GM21528 (cell line): ENCODE data around the gene EPHX1.

Experiments
- ATAC-seq: cut with Tn5 transposase; IDR thresholded peaks from one replicate; pipeline ENCODE4 v1.9.1; 2021; ENCODE audit warnings: mild to moderate bottlenecking, moderate library complexity; ENCODE audit not compliant: unreplicated experiment, low FRiP score

The EPHX1 gene

DNA sequence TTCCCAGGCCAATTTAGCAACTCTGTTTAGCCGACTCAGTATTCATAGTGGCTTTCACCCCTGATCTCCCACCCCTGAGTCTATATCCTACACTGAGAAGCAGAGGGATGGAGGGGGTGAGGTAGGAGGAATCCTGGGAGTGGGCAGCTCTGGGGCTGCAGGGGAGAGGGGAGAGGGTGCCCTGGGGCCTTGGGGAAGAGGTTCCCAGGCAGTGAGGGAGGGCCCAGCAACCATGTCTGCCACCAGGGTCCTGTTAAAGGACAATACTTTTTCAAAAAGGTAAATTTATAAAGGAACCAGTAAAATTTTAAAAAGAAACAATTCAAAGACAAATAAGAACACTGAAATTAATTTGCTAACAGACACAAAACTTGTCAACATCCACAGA lies 30.3 kb downstream of the EPHX1 start:
- no peak for ATAC-seq

DNA sequence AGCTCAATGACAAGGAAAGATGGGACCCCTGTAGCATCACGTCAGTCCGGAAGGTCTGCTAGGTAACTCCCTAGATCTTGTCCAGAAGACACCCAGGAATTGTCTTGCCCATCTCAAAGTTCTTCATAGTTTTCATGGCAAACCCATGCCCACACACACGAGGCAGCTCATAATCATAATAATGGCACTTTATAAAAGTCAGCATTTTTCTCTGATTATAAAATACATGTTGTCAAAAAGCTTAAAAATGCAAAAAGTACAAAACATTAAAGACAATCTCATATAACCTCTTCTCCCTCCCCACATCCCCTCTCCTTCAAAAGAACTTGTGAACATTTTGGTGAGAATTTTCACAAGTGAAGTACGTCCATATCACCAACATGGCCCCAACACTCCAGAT lies 30.8 kb downstream of the EPHX1 start:
- ATAC-seq: no peak

DNA sequence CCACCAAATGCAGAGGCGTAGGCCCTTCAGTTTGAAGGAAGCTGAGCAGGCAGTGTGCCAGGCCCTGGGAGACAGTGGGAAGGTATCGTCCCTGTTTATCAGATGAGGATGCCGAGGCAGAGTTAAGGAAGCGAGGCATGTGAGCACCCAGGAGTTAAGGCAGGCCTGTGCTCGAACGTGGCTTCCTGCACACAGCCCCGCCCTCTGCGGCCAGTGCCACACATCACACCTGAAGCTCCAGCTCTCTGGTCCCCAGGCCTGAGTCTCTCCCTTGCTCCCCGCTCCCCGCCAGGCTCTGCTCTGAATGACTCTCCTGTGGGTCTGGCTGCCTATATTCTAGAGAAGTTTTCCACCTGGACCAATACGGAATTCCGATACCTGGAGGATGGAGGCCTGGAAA lies 32.1 kb downstream of the EPHX1 start:
- ATAC-seq: no peak

DNA sequence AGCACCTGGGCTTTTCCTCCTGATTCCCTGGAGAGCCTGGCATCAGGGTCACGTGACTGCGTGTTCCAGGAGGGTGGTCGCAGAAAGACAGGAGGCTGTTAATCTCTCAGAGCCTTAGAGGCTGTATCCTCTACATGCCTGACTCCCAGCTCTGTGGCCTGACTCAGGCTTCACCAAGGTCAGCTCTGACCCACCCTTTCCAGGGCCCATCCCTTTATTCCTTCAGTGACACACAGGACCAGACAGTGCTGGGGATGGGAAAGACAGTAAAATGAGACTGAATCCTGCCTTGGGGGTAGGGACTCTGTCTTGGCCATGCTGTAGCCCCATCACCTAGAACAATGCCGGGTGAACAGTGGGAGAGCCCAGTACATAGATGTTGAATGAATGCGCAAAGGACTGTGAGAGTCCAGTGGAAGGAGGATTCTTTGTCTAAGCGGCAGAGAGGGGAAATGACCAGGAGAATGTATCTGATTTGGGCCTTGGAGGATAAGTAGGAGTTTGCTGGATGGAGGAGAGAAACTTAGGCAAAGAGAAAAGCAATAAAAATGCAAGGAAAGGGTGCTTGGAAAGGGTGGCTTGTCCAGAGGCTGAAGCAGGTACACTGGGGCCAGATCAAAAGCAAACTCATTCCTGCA lies 33.0 kb downstream of the EPHX1 start:
- no peak for ATAC-seq

DNA sequence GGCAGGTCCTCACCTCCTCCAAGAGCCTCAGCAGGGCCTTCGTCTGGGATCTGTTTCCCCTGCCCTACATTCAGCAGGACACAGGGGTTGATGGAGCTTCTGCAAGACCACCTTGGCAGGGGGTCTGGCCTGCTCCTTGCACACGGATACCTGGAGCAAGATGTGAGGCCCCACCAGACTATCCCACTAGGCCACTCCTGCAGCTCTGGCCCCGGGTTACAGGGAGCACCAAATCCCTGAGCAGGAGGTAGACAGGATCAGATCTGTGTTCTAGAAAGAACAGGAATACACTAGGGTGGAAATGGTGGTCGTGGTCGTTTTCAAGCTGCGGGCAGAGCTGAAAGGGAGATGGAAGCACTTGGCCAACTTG lies 33.5 kb downstream of the EPHX1 start:
- no peak for ATAC-seq

DNA sequence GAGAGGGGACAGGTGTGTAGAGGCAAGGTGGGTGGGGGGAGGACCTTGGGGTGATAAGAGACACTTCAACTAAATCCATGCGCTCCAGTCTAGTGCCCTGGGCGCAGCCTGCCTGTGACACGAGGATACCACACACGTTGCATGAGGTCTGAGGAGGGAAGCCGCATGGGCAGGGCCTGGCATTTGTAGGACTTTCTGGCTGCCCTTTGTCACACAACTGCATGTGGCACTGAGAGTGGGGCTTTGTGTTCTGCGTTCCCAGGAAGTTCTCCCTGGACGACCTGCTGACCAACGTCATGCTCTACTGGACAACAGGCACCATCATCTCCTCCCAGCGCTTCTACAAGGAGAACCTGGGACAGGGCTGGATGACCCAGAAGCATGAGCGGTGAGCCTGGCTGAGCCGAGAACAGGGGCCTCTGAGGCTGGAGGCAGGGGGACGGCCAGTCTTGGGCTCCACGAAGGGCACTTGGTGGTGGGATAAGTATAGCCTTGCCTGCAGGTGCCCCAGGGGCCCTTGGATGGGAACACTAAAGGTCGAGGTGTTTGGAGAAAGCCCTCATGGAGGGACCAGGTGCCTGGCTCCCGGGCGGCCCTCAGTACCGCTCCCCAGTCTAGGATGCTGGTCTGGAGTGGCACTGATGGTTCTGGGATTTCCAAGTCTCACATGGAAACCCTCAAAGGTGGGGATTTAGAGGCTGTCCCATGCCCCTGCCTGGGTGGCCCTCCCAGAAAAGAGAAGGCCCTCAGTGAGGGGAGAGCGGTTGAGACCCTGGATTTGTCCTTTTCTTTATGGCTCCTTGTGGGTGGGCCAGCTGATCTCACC lies 34.5 kb downstream of the EPHX1 start:
- no peak for ATAC-seq

DNA sequence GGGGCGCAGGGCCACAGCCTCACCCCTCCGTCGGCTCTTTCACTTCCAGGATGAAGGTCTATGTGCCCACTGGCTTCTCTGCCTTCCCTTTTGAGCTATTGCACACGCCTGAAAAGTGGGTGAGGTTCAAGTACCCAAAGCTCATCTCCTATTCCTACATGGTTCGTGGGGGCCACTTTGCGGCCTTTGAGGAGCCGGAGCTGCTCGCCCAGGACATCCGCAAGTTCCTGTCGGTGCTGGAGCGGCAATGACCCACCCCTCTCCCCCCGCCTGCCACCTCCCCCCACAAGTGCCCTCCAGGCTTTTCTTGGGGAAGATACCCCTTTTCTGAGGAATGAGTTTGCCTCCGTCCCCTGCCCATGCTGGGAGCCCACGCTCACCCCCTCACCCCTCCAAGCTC lies 35.2 kb downstream of the EPHX1 start:
- no peak for ATAC-seq

DNA sequence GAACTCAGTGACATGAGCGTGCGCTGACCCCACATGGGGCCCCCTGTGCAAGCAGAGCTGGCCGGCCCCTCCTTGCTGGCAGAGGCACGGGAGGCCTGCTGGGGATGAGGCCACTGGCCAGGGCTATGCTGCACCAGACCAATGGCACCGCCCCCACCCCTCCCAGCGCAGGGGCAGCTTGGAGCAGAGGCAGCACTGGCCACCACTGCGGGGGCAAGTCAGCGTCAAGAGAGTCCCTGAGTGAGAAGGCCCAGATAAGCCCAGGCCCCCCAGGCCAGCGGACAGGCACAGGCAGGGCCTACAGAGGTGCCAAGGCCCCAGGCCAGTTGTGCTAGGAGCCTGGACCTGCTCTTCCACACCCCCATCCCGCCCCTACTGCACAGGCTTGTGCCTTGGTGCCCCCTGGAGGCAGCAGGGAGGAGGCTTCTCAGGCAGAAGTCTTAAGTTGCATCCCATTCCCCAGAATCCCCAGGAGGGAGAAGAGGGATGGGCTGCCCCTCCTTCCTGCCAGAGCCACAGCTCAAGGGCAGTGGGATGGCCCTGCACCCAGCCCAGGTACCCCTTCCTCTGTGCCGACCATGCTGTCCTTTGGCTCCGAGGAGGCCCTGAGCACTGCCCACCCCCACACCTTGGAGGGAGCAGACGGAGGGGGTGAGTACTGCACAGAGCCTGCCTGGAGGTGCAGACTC lies 35.8 kb downstream of the EPHX1 start:
- no peak for ATAC-seq

DNA sequence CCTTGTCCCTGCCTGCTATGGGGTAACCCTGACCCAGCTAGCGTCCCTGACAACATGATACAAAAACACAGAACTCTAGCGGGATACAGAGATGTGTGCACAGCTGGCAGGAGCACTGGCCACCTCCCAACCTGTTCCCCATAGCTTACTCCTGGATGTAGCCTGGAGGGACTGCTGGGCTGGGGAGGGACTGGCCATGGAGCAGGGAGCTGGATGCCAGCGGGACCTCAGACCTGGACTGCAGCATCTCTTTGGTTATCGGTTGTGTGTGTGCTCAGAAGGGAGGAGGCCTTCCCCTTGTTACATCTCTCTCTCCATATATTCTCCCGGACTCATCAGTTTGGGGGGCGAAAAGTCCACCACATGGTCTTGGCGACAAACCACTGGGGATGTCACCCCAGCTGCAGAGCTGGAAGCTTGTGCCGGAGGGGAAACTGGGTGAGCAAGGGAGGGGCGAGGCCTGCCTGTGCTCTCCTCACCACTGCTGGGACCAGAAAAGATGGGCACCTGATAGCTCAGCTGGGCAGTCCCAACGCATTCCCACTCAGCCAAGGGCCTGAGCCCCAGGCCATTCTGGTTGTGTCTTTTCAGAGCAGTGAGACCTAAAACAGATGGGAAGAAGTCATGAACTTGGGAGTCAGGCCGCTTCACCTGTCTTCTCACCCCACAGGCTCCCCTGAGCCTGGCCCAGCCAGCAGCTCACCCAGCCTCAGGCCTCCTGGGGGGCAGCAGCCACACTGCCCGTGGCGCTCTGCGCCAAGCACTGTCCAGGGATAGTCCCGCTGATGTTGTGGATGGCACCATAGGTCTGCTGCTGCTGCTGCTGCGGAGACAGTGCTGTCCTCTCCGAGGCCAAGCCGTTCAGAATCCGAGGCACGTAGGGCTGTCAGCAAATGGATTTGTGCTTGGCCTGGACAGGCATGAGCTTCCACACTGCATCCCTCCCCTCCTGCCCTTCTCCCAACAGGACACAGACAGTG lies 36.7 kb downstream of the EPHX1 start:
- ATAC-seq: no peak

DNA sequence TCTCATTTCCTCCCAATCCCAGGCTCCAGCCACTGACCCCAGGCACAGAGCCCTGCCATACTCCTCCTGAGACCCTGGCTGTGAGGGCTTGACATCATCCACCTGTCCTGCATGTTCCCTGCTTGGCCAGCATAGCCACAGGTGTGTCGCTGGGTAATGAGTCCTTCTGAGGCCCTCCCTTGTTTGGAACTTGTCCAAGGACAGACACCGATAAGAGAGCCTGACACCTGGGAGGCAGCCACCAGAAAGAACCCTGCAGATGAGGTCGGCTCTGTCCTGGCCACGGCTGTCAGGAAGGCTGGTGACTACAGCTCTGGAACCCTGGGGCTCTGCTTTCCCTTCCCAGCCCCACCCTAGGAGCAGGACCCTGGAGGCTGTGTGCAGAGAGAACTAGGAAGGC lies 37.7 kb downstream of the EPHX1 start:
- no peak for ATAC-seq

DNA sequence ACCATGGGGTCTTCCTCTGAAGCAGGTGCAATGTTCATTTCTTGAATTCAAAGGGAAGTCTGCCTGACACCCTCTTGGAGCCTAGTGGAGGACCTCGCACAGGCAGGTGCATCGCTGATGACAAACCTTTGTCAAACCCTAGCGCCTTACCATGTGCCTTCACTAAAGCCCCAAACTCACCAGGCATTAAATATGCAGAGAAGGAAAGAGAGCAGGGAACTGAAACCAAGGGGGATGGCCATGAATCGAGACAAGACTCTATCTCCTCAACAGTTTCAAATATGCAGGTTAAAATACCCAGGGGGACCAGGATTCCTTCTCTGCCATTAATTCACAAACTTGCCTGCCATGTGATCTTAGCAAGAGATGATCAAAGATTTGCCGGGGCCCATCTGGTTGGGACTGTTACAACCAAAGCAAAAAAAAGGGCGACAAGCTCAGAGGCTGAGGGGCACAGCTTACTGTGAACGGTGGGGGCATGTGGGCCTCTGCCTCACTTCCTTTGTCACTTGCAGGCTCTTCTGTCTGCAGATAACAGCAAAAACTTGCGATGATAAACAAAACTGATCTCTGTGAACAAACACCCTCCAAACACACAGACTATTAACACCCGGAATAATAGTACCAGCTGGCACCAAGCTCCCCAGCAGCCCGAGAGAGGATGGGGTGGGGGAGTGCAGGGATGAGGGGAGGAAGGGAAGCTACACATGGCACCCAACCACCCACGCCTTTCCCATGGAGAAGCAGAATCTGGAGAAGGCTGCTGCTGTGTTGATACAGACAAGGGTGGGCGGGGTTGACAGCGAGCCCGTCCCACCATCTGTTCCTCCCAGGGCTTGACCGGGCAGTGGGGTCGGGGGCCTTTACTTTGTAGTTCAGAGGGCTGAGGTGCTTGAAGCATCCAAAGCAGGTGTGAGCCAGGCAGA lies 38.4 kb downstream of the EPHX1 start:
- peak; percentile 75 for ATAC-seq

DNA sequence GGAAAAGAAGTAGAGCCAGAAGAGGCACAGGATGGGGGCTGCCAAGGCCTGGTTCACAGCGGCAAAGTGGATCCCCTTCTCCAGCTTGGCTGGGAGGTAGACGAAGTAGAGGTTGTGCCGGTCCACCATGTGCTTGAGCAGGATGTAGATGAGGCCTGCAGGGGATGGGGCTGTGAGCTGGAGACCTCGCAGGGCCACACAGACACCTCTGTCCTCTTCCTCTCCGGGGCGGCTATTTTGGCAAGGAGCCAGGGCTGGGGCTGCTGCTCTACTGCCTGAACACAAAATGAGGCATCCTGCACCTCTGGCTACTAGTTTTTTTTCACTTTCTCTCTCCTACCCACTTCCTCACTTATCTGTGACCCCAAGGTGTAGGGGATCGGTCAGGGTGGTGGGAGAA lies 40.0 kb downstream of the EPHX1 start:
- no peak for ATAC-seq

DNA sequence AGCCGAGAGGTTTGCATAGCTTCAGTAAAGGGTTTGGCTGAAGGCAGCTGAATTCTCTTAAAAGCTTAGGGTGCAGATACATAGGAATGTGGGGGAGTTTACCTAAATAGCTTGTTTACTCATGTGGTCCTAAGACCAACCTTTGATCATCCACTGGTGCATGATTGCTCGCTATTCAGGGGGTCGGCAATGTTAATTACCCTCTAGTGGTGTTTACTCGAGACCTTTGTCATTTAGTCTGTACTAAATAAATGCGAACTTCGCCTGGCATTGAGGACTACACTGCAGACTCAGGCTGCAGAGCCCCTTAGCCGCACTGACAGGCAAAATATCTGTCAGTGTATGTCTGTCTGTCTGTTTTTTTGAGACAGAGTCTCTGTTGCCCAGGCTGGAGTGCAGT lies 40.4 kb downstream of the EPHX1 start:
- no peak for ATAC-seq

DNA sequence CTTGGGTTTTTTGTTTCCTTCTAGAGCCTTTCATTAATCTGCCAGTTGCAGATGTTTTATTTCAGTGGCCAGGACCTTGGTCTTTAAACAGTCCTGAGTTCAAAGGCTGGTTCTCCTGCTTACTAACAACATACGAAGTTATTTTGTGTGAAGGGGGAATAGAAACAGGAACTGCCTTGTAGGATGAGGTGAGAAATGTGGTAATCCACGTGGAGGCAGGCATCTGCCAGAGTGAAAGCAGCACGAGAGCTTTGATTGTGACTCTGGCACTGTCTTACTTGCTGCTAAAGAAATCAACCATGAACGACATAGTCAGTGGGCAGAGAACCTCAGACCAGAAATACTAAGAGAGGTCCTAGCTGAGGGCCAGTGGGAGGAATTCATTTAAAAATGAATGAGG lies 41.9 kb downstream of the EPHX1 start:
- peak; percentile 48 for ATAC-seq

DNA sequence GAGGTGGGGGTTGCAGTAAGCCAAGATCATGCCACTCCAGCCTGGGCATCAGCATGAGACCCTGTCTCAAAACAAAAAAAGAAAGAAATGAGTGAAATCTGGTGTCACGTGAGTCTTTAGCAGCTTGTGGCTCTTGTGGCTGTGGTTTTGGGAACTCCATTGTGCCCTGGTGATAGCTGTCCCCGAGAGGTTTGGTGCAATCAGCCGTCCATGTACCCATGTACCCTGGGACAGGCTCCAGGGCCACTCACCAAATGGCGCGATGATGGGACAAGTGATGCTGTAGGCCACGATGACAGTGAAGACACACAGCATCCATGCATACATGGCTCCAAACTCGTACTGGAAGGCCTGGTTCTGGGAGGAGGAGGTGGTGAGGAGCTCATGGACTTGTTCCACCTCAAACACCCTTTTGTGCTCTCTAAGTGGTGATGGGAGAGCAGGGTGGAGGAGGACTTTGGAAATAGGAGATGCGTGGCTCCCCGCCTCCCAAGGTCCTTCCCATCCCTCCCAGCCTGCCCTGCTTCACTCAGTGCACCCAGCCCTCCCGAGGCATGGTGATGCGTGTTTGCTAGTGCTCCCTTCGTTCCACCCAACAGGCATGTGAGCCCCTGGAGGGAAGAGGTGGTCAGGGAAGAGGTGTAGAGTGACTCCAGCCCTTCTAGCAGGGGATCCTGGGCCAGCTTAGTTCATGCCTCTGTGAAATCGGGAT lies 42.6 kb downstream of the EPHX1 start:
- no peak for ATAC-seq

DNA sequence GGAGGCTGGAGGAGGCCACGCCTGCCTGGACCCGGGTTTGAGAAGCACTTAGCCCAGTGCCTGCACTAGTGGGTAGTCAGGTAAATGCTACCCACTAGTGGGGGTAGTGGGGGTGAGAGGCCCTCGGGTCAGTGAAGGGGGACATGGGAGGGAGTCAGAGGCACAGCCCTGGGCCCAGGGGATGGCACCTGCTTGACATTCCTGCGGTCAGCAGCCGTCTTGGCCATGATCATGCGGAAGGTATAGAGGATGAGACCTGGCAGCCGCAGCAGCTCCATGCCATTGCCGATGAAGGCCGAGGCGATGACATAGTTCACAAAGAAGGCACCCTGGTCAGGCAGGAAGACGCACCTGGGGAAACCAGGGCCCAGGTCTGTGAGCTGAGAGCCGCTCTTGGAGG lies 43.5 kb downstream of the EPHX1 start:
- no peak for ATAC-seq

DNA sequence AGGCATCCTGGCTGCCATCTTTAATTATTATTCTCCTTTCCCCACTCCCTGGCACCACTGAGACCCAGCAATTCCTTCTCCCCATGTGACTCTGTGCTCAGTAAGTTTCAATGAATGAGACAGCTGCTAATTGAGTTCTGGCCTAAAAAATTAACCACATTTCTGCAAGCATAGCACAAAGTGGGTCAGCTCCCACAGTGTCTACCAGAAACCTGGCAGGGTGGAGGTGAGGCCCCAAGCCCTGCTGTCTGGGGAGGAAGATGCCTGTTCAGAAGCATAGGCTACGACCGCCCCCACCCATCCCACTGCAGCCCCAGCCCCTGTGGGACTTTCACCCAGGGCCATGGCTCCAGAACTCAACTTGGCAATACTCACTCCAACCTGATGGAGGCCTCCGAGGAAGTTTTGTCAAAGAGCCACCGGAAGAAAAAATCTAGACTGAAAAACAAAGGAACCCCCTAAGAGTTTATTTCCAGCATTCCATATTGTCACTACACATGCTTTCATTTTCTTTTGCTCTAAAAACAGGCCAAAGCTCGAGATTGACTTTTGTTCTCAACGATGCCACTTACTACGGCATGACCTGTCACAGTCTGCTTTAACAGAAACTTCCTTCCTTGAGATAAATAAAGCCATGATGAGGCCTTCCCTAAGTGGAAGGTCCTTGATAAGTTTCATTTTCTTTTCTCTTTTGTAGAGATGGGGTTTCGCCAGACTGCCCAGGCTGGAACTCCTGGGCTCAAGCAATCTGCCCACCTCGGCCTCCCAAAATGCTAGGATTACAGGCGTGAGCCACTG lies 45.8 kb downstream of the EPHX1 start:
- ATAC-seq: no peak

DNA sequence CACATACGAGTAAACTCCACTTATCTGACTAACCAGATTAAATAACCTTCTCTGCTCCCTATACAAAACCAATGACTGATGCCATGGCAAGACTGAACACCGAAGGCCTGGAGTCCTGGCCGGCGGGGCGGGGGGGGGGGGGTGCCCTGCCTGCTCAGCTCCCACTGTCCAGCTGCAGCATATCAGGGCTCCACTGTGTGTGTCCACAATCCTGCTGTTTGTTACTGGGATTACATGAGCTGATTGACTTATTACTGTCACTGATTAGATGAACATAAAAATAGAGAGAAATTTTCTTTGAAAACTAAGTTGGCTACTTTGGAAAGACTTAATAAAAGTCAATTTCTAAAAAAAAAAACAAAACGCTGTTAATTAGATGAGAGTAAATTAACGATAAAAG lies 47.3 kb downstream of the EPHX1 start:
- ATAC-seq: no peak
